HCT116 (cell line): Measurements from ENCODE around the gene SKAP1. TPM values are rescaled to one million over a fixed set of nuclear protein-coding genes. Genes with fewer than 3 reads are reported as not detected.

ENCODE experiments used
- ATAC-seq: fragments of 200-7000 bp; cut with Tn5 transposase; 2 replicates; pipeline ENCODE4 v1.9.1; 2020; ENCODE audit warnings: mild to moderate bottlenecking, moderate library complexity
- BruUV-seq: library from RNA; stranded (reverse); fragments of 400-500 nt; replicated peaks from 2 replicates; lab custom pipeline; 2021; lab: Mats Ljungman, UMichigan
- CTCF ChIA-PET: fragments of 300-600 bp; sonication (Branson Sonifier 250); formaldehyde crosslinking; loops from one replicate; lab custom pipeline; 2021; ENCODE audit warnings: antibody characterized with exemption; lab: Charles Lee
- POLR2A ChIA-PET: fragments of 300-600, 350-600 bp; sonication (Branson Sonifier 250); formaldehyde crosslinking; loops from one replicate; lab custom pipeline; 2021; ENCODE audit warnings: antibody characterized with exemption; lab: Charles Lee
- RAD21 ChIA-PET, 2 experiments: fragments of 300-600 bp; sonication (Branson Sonifier 250); formaldehyde crosslinking; loops; one replicate each; lab custom pipeline; 2023; ENCODE audit warnings: low total read pairs in 2 of 2; ENCODE audit not compliant: uncharacterized antibody in 2 of 2, unreplicated experiment in 2 of 2, low non-redundant PET in 1 of 2; lab: Charles Lee
- DNase-seq: peaks from one replicate; pipeline ENCODE4 v3.0.0-alpha.2; 2010; ENCODE audit warnings: low read depth, low spot score
- H2AFZ ChIP-seq: fragments of 200-600 bp; shearing (Covaris generic), sonication (generic); 2 replicates; pipeline ENCODE4 v1.6.1; 2017; ENCODE audit warnings: low read depth, mixed run types, mixed read lengths, antibody characterized with exemption, low read length; ENCODE audit not compliant: poor library complexity, severe bottlenecking
- H3K27ac ChIP-seq: 2 replicates; pipeline ENCODE4 v1.5.1; 2012; ENCODE audit warnings: low read depth, low read length
- H3K27me3 ChIP-seq: fragments of 200-600 bp; sonication (generic); 2 replicates; pipeline ENCODE4 v1.6.1; 2016; ENCODE audit warnings: mixed run types, low read length, mixed read lengths; ENCODE audit not compliant: insufficient read depth
- H3K36me3 ChIP-seq, 2 experiments: fragments of 200-500 bp in 1 of 2; fragments of 200-600 bp in 1 of 2; sonication (Bioruptor generic) in 1 of 2; sonication (generic) in 1 of 2; 2 replicates each; pipeline versions ENCODE4 v1.5.1 to v1.6.1; 2014 to 2016; ENCODE audit warnings: low read length in 2 of 2, inconsistent platforms in 1 of 2, mixed read lengths in 1 of 2, mixed run types in 1 of 2; ENCODE audit not compliant: insufficient read depth in 2 of 2, control insufficient read depth in 1 of 2
- H3K4me1 ChIP-seq, 2 experiments: fragments of 200-600 bp in 1 of 2; sonication (generic) in 1 of 2; 2 replicates each; pipeline versions ENCODE4 v1.5.1 to v1.6.1; 2012 to 2017; ENCODE audit warnings: low read length in 2 of 2, inconsistent platforms in 1 of 2, mild to moderate bottlenecking in 1 of 2, mixed read lengths in 1 of 2, mixed run types in 1 of 2, moderate library complexity in 1 of 2; ENCODE audit not compliant: insufficient read depth in 2 of 2, control insufficient read depth in 1 of 2
- H3K4me2 ChIP-seq: fragments of 200-600 bp; sonication (generic); 2 replicates; pipeline ENCODE4 v1.6.1; 2017; ENCODE audit warnings: mixed run types, low read length, mixed read lengths
- H3K4me3 ChIP-seq, 2 experiments: fragments of 200-600 bp in 1 of 2; sonication (generic) in 1 of 2; replicated peaks in 1 of 2; 2 replicates each; pipeline ENCODE4 v1.5.1; 2011 to 2016; ENCODE audit warnings: low read length in 2 of 2, control low read depth in 1 of 2, low read depth in 1 of 2, mild to moderate bottlenecking in 1 of 2, mixed read lengths in 1 of 2, mixed run types in 1 of 2
- H3K79me2 ChIP-seq: fragments of 200-600 bp; sonication (generic); 2 replicates; pipeline ENCODE4 v1.6.1; 2017; ENCODE audit warnings: mild to moderate bottlenecking, mixed run types, low read length, moderate library complexity, mixed read lengths; ENCODE audit not compliant: insufficient read depth
- H3K9ac ChIP-seq: fragments of 200-600 bp; sonication (generic); 2 replicates; pipeline ENCODE4 v1.6.1; 2016; ENCODE audit warnings: low read length, mixed read lengths
- H3K9me2 ChIP-seq: fragments of 200-600 bp; sonication (generic), shearing (Covaris generic); 2 replicates; pipeline ENCODE4 v1.6.1; 2017; ENCODE audit warnings: mixed run types, mild to moderate bottlenecking, moderate library complexity; ENCODE audit not compliant: insufficient read depth
- H3K9me3 ChIP-seq, 2 experiments: fragments of 200-500 bp in 1 of 2; fragments of 200-600 bp in 1 of 2; sonication (Bioruptor generic) in 1 of 2; sonication (generic) in 1 of 2; 2 replicates each; pipeline ENCODE4 v1.6.1; 2014 to 2017; ENCODE audit warnings: low read length in 2 of 2, mixed read lengths in 2 of 2, inconsistent platforms in 1 of 2, low read depth in 1 of 2, mild to moderate bottlenecking in 1 of 2, mixed run types in 1 of 2, moderate library complexity in 1 of 2; ENCODE audit not compliant: control insufficient read depth in 1 of 2, insufficient read depth in 1 of 2
- H4K20me1 ChIP-seq: fragments of 200-600 bp; sonication (generic), shearing (Covaris generic); 2 replicates; pipeline ENCODE4 v1.6.1; 2017; ENCODE audit warnings: mixed run types, mild to moderate bottlenecking, moderate library complexity; ENCODE audit not compliant: insufficient read depth
- CTCF ChIP-seq, 3 experiments: fragments of 200-600 bp in 1 of 3; sonication (generic) in 1 of 3; IDR thresholded peaks in 2 of 3; conservative IDR thresholded peaks in 1 of 3; 2 replicates each; pipeline ENCODE4 v1.5.1; 2012 to 2017; ENCODE audit warnings: low read depth in 2 of 3, low read length in 2 of 3, antibody characterized with exemption in 1 of 3, borderline replicate concordance in 1 of 3, control low read depth in 1 of 3, mild to moderate bottlenecking in 1 of 3, mixed read lengths in 1 of 3, mixed run types in 1 of 3, moderate library complexity in 1 of 3; ENCODE audit not compliant: insufficient read depth in 1 of 3
- EZH2 ChIP-seq: fragments of 200-600 bp; sonication (generic); IDR thresholded peaks from 2 replicates; pipeline ENCODE4 v1.6.1; 2017; ENCODE audit warnings: antibody characterized with exemption, mixed run types
- JUND ChIP-seq: IDR thresholded peaks from 2 replicates; pipeline ENCODE4 v1.6.1; 2012
- REST ChIP-seq: IDR thresholded peaks from 2 replicates; pipeline ENCODE4 v1.6.1; 2012; ENCODE audit warnings: low read depth
- SP1 ChIP-seq: IDR thresholded peaks from 2 replicates; pipeline ENCODE4 v1.6.1; 2012; ENCODE audit warnings: low read depth
- ZBTB33 ChIP-seq: IDR thresholded peaks from 2 replicates; pipeline ENCODE4 v1.6.1; 2011; ENCODE audit warnings: mild to moderate bottlenecking, low read length, moderate library complexity; ENCODE audit not compliant: insufficient replicate concordance; ENCODE audit errors: extremely low read depth
- ZFX ChIP-seq: fragments of 450-650 bp; IDR thresholded peaks from 2 replicates; pipeline ENCODE4 v1.6.1; 2017
- ZNF274 ChIP-seq: fragments of 200-500 bp; sonication (Bioruptor generic); IDR thresholded peaks from 2 replicates; pipeline ENCODE4 v1.6.1; 2014; ENCODE audit warnings: mild to moderate bottlenecking, low read depth, low read length, inconsistent platforms
- intact Hi-C: fragments of 100-400 bp; cut with micrococcal nuclease; formaldehyde crosslinking; loops from 2 replicates; pipeline ENCODE4 v1.10.0; 2022
- total RNA-seq: library from RNA; stranded (reverse); gene quantifications from one replicate; pipeline ENCODE4 v1.2.1, GENCODE V29; 2021; ENCODE audit not compliant: unreplicated experiment

Gene SKAP1
- total RNA-seq, 1 experiment from 2014 or later: 12.4 TPM

GRCh38 chr17:48225725-48226567 is 204.1 kb downstream of the SKAP1 start:
- ChIA-PET CTCF (interaction anchor here (0.8 to 3.1 kb wide), 5 partner anchors 10 to 387 kb away, joined by 3 to 17 read pairs (median 7); no protein-coding TSS in a partner anchor), POLR2A (interaction anchor here (1.2 to 1.4 kb wide), 2 partner anchors 13 to 18 kb away, joined by 3 read pairs; no protein-coding TSS in a partner anchor), RAD21 (no interaction called here)
- no peaks in the 10 kb centered on the region for H3K9me3 ChIP-seq
- no peak overlapping the region for H2AFZ ChIP-seq
- H3K9ac ChIP-seq: no peak overlapping the region
- H3K4me3 ChIP-seq: no peak overlapping the region
- TF ChIP-seq ZFX (no peak), ZNF274 (no peak), JUND (no peak), CTCF (IDR thresholded peaks at IDR 0.05 in 2 of 3, conservative IDR thresholded peaks at IDR 0.05 in 1 of 3; ENCODE audit: borderline replicate concordance in 1 of 3, insufficient read depth in 1 of 3, low read depth in 2 of 3, low read length in 2 of 3) (no peak), SP1 (no peak), EZH2 (no peak), REST (peak; percentile 29), ZBTB33 (no peak)
- BruUV-seq: no TSS peak
- ATAC-seq (no peak), DNase-seq (no peak)
- peaks cover 0 to 17% of the 10 kb centered on the region in 2 experiments; a peak in 1 of 4 replicates for H3K4me1 ChIP-seq
- H3K27ac ChIP-seq: no peak overlapping the region
- no peaks in the 10 kb centered on the region for H3K9me2 ChIP-seq
- H3K36me3 ChIP-seq: no peaks in the 10 kb centered on the region
- no peaks in the 10 kb centered on the region for H3K79me2 ChIP-seq
- intact Hi-C loops: no loop called here
- no peaks in the 10 kb centered on the region for H3K27me3 ChIP-seq
- no peak overlapping the region for H3K4me2 ChIP-seq
- H4K20me1 ChIP-seq: no peaks in the 10 kb centered on the region
